ENCODE results near the gene CKM. TPM values are rescaled to one million over a fixed set of nuclear protein-coding genes. Genes with fewer than 3 reads are reported as not detected.
"Not testable (repeated sequence)": the region's sequence is repeated elsewhere in the genome, so short reads cannot be mapped to it uniquely, and the experiment has no call there.

CKM gene
- total RNA-seq, 2 donors from 2014 or later = 24.7 to 42.8 TPM

DNA sequence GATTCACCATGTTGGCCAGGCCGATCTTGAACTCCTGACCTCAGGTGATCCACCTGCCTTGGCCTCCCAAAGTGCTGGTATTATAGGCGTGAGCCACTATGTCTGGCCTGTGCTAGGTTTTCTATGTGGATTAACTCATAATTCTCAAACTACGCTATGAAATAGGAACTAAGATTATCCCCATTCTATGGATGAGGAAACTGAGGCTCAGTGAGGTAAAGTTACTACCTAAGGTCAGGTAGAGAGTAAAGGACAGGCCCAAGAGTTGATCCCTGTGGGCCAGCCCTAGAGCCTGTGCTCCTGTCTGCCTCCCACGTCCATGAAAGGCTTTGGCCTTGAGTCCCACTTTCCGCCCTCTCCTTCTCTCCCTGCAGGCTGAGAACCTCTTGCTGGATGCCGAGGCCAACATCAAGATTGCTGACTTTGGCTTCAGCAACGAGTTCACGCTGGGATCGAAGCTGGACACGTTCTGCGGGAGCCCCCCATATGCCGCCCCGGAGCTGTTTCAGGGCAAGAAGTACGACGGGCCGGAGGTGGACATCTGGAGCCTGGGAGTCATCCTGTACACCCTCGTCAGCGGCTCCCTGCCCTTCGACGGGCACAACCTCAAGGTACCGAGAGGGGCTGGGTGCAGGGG lies 51.5 kb downstream of the CKM start:
- H3K36me3 ChIP-seq = no peaks in the 10 kb centered on the region
- H3K9me3 ChIP-seq = no peaks in the 10 kb centered on the region
- H3K4me1 ChIP-seq (replicated peaks) = no peaks in the 10 kb centered on the region
- TF ChIP-seq, protein P1, sequence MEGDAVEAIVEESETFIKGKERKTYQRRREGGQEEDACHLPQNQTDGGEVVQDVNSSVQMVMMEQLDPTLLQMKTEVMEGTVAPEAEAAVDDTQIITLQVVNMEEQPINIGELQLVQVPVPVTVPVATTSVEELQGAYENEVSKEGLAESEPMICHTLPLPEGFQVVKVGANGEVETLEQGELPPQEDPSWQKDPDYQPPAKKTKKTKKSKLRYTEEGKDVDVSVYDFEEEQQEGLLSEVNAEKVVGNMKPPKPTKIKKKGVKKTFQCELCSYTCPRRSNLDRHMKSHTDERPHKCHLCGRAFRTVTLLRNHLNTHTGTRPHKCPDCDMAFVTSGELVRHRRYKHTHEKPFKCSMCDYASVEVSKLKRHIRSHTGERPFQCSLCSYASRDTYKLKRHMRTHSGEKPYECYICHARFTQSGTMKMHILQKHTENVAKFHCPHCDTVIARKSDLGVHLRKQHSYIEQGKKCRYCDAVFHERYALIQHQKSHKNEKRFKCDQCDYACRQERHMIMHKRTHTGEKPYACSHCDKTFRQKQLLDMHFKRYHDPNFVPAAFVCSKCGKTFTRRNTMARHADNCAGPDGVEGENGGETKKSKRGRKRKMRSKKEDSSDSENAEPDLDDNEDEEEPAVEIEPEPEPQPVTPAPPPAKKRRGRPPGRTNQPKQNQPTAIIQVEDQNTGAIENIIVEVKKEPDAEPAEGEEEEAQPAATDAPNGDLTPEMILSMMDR (IDR thresholded peaks at IDR 0.05) = no peak
- TF ChIP-seq POLR2AphosphoS5 (IDR thresholded peaks at IDR 0.05) (no peak), POLR2A (IDR thresholded peaks at IDR 0.05) (no peak)
- 89% methylated on average over 21 of the region's 21 CpGs for WGBS
- intact Hi-C loops (cut with DNase I) = no loop called here
- DNase-seq (ENCODE audit: low spot score) = no peak
- H3K27ac ChIP-seq = no peak overlapping the region
- no peak overlapping the region for H3K4me3 ChIP-seq
- H3K27me3 ChIP-seq (replicated peaks; ENCODE audit: insufficient read depth) = no peaks in the 10 kb centered on the region

DNA sequence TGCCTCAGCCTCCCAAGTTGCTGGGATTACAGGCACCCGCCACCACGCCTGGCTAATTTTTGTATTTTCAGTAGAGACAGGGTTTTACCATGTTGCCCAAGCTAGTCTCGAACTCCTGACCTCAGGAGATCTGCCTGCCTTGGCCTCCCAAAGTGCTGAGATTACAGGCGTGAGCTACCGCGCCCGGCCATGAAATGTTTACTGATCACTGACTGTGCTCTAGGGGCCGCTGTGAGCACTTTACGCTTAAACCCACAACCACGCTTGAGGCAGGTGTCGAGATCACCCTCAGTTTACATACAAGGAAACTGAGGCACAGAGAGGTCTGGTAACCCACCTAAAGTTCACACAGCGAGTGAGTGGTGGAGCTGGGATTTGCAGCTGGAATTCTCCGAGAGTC lies 52.7 kb downstream of the CKM start:
- DNase-seq (ENCODE audit: low spot score); H3K27me3 ChIP-seq (replicated peaks; ENCODE audit: insufficient read depth); H3K36me3 ChIP-seq; H3K4me3 ChIP-seq; H3K27ac ChIP-seq; H3K4me1 ChIP-seq (replicated peaks); H3K9me3 ChIP-seq; intact Hi-C loops (cut with DNase I): not testable (repeated sequence)
- 93% methylated on average over 13 of the region's 13 CpGs for WGBS

DNA sequence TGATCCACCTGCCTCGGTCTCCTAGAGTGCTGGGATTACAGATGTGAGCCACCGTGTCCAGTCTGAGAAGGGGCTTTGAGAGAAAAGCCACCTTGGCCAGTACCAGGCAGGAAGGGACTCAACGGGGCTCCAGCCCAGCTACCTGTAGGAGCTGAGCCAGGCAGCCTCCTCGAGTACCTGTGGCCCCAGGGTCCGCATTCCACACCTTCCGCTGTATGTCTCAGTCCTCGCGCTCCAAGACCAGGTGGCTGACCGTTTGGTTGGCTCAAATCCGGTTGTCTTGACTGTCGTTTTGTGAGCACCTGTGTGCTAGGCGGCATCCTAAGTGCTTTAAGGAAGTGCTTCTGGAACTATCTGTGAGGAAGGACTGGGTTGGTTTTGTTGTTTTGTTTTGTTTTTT lies 55.4 kb downstream of the CKM start:
- TF ChIP-seq POLR2AphosphoS5 (IDR thresholded peaks at IDR 0.05) = no peak
- TF ChIP-seq, protein P1 (IDR thresholded peaks at IDR 0.05) = no peak
- TF ChIP-seq POLR2A (IDR thresholded peaks at IDR 0.05) = no peak
- no peak overlapping the region for H3K4me3 ChIP-seq

DNA sequence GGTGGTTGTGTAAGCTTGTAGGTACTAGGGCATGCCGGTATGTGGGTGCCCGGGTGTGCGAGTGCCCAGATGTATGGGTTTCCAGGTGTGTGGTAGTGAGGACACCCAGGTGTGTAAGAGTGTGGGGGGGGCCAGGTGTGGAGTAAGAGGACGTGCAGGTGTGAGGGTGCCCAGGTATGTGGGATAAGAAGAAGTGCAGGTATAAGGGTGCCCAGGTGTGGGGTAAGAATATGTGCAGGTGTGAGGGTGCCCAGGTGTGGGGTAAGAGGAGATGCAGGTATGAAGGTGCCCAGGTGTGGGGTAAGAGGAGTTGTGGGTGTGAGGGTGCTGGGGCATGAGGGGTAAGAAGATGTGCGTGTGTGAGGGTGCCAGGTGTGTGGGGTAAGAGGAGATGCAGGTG lies 57.3 kb downstream of the CKM start:
- no peak for TF ChIP-seq POLR2A (IDR thresholded peaks at IDR 0.05)
- no peak for DNase-seq (ENCODE audit: low spot score)
- H3K27ac ChIP-seq = no peak overlapping the region
- no peaks in the 10 kb centered on the region for H3K27me3 ChIP-seq (replicated peaks; ENCODE audit: insufficient read depth)
- intact Hi-C loops (cut with DNase I) = no loop called here
- WGBS = 94% methylated on average over 5 of the region's 5 CpGs
- H3K9me3 ChIP-seq = no peaks in the 10 kb centered on the region
- H3K4me3 ChIP-seq = no peak overlapping the region
- no peaks in the 10 kb centered on the region for H3K4me1 ChIP-seq (replicated peaks)
- H3K36me3 ChIP-seq = no peaks in the 10 kb centered on the region

More for the DNA sequence above, 55.4 kb downstream of the CKM start:
- DNase-seq (ENCODE audit: low spot score) = no peak
- no peaks in the 10 kb centered on the region for H3K4me1 ChIP-seq (replicated peaks)
- intact Hi-C loops (cut with DNase I) = no loop called here
- no peaks in the 10 kb centered on the region for H3K36me3 ChIP-seq
- no peaks in the 10 kb centered on the region for H3K9me3 ChIP-seq
- WGBS = 89% methylated on average over 12 of the region's 12 CpGs
- H3K27me3 ChIP-seq (replicated peaks; ENCODE audit: insufficient read depth) = no peaks in the 10 kb centered on the region
- H3K27ac ChIP-seq = no peak overlapping the region

DNA sequence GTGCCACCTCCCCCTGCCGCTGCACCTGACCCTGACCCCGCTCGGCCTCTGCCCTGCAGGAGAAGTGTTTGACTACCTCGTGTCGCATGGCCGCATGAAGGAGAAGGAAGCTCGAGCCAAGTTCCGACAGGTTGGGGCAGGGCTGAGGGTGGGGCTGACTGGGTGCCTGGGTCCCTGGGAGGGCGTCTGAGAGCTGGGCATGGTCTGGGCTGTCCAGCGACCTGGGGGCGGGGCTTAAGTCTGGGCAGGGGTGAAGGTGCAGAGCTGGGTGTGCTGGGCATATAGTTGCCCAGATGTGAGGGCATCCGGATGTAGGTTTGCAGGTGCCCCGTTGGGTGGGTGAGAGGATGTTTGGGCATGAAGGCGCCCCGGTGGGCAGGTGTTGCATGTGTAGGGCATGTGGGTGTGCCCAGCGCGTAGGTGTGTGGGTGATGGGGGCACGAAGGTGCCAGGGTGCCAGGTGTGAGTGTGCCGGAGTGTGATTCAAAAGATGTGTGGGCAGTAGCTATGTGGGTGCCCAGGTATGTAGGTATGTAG lies 57.8 kb downstream of the CKM start:
- H3K9me3 ChIP-seq = no peaks in the 10 kb centered on the region

More for the DNA sequence above, 57.8 kb downstream of the CKM start:
- intact Hi-C loops (cut with DNase I) = no loop called here
- TF ChIP-seq, protein P1 (IDR thresholded peaks at IDR 0.05) = no peak
- TF ChIP-seq POLR2AphosphoS5 (IDR thresholded peaks at IDR 0.05) (no peak), POLR2A (IDR thresholded peaks at IDR 0.05) (no peak)
- Histone ChIP-seq H3K36me3 (no peaks in the 10 kb centered on the region), H3K27ac (no peak overlapping the region), H3K4me3 (no peak overlapping the region), H3K4me1 (replicated peaks) (no peaks in the 10 kb centered on the region), H3K27me3 (replicated peaks; ENCODE audit: insufficient read depth) (no peaks in the 10 kb centered on the region)
- WGBS = 86% methylated on average over 19 of the region's 19 CpGs
- DNase-seq (ENCODE audit: low spot score) = no peak
